NCI-H2171 treated with DMSO at 0.1 percent for 48 hours (cell line): ENCODE measurements around the gene ADGRL1.
"Not testable (repeated sequence)": the region's sequence is repeated elsewhere in the genome, so short reads cannot be mapped to it uniquely, and the experiment has no call there.

ENCODE experiments used
- DNase-seq: peaks from one replicate; lab custom pipeline; 2025; lab: John Stamatoyannopoulos, UW

Gene ADGRL1

DNA sequence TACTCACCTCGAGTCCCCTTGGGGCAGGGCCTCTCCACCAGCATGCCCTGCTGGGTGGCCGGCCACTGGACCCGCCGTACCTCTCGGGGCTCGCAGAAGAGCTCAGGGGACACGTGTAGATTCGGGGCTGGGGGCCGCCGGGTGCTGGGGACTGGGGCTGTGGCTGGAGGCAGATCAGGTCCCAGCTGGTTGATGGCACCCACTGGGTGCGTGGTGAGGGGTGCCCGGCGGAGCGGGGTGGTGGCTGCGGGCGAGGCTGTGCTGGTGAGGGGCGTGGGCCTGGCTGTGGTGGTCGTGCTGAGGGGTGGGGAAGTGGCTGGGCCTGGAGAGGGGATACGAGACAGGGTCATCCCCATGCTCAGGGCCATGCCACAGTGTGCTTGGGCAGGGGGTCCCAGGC, 44.7 kb downstream of the ADGRL1 start:
- no peak for DNase-seq

DNA sequence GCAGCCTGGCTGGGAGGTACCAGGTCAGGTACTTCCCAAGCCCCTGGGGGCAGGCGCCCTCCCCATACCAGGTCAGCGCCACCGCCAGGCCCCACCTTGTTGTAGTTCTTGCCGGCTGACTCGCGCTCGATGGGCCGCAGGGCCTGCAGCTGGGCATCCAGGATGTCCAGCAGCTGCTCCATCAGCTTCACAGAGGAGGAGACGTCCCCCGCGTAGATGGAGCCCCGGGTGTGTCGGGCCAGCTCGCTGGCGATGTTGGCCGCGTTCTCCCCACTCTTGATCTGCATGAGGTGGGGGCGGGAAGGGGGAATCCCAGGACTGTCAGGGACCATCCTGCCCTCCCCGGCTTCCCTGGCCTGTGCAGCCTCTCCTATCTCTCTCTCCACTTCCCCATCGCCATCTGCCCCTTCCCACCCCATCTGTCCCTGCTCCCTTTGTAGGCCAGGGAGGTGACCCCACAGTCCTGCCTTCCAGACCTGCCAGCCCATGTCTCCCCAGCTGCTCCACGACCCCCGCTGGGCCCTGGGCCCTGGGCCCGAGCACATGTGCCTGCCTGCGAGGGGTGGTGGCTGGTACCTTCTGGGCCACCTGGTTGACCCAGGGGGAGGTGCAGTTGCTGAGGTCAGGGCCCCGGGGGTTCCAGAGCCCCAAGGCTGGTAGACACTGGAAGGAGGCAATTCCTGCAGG, 45.8 kb downstream of the ADGRL1 start:
- no peak for DNase-seq

DNA sequence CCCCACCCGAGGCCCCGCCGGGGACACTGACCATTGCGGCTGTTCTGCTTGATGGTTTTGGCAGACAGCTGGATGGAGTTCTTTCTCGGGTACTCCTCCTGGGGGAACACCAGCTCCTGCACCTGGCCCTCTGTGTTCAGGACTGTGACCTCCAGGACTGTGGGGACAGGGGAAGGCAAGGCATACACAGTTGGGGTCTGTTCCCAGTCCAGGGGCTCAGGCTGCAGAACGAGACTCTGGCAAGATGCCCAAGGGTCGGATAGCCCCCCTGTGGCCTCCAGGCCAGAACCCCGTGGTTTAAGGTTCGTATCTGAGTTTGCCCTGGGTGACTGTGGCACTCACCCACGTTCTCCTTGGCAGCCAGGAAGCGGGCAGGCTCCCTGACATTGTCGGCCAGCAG, 46.9 kb downstream of the ADGRL1 start:
- DNase-seq: no peak

DNA sequence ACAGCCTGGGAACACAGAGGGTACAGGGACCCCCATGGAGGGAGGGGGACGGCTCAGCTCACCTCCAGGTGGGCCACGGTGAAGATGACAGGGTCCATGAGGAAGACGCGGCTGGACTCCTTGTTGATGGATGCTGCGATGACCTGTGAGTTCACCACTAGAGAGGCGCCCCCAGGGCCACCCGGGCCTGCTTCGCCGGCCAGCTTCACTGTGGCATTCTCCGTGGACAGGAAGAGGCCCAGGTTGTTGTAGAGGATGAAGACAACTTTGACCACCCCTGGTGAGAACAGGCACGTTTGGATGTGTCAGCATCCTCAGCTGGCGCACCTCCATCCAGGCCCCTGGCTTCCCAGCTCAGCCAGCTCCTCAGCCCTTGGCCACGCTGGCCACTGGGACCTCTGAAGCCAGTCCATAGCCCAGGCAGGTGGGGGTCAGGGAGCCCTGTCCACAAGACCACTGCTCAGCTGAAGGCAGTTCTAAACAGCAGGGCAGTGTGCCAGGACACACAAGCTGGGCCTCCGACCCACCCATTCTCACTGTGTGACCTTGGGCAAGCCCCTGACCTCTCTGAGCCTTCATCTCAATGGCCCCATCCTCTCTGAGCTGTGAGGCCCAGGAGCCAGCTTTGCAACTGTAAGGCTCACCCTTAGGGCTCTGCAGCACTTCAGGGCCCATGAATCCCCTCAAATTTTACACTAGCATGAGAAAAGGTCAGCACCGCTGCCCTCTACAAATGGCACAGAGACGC, 47.5 kb downstream of the ADGRL1 start:
- DNase-seq: no peak

DNA sequence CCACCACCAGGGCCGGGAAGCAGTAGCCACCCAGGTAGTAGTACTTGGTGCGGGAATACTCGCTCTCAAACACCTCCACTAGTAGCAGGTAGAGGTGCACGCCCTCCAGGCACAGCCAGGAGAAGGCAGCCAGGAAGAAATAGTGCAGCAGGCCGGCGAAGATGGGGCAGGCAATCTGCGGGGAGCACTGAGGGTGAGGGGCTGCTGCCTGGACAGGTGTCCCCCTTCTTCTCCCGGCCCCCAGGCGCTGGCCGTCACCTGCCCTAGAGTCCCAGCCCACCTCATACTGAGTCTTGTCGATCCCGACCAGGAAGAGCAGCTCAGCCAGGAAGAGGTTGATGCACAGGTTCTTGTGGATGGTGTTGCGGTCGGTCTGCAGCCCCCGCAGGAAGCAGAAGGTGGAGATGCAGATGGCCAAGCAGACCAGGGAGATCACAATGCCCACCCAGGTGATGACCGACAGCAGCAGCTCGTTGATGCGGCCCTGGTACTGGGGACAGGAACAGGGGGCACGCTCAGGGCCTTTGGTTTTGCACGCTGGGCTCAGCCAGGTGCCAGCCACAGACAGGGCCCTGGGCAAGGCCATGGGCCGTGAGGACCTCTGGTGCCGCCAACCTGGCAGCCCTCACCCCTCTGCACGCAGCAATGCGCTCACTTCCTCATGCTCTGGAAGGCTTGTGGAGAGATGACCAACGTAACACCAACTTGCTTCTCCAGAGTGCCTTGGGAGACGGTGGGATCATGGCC, 48.8 kb downstream of the ADGRL1 start:
- no peak for DNase-seq

DNA sequence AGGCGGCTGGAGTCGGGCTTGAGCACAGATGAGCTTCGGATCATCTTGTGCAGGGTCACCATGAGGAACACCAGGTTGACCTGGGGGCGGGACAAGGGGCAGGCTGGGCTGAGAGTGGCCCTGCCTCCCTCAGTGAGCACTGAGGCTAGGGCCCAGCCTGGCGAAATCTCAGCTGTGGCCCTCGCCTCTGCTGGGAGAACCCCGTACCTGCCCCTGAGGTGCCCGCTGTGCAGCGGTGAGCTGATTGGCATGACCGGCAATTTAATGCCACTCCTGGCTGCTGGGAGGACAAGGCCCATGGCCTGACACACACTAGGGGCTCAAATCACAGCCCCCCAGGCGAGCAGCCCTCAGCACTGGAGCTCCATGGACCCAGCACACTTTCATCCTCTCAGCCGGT, 49.8 kb downstream of the ADGRL1 start:
- DNase-seq: no peak

DNA sequence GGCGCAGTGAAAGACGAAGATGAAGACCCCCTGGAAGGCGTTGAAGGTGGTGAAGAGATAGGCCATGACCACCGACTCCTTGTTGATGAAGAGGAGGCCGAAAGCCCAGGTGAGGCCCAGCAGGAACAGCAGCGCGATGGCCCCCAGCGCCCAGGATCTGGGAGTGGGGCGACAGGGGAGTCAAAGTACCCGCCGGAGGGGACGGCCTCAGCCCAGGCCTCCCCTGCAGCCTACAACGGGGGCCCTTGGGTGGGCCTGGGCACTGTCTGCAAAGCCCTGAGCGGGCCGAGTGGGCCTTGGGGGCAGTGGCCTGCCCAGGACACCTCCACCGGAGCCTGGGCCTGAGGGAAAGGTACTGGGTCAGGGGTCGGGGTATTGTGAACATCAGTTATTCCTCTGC, 50.6 kb downstream of the ADGRL1 start:
- no peak for DNase-seq

DNA sequence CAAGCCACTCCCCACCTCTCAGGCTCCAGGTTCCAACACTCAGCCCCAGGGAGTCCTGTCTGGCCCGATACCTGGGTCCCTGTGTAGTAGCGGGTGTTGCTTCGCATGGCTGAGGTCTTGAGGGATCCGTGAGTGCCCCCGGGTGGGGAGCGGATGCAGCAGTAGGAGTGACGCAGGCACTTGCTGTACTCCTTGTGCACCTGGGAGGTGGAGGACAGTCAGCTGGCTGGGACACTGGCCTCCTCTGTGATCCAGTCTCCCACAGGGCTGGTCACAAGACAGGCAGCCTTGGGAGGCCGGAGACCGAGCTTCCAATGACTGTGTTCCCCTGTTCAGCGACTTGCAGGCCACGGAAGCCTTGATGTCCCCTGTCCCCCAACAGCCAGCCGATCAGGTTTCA, 53.3 kb downstream of the ADGRL1 start:
- no peak for DNase-seq

DNA sequence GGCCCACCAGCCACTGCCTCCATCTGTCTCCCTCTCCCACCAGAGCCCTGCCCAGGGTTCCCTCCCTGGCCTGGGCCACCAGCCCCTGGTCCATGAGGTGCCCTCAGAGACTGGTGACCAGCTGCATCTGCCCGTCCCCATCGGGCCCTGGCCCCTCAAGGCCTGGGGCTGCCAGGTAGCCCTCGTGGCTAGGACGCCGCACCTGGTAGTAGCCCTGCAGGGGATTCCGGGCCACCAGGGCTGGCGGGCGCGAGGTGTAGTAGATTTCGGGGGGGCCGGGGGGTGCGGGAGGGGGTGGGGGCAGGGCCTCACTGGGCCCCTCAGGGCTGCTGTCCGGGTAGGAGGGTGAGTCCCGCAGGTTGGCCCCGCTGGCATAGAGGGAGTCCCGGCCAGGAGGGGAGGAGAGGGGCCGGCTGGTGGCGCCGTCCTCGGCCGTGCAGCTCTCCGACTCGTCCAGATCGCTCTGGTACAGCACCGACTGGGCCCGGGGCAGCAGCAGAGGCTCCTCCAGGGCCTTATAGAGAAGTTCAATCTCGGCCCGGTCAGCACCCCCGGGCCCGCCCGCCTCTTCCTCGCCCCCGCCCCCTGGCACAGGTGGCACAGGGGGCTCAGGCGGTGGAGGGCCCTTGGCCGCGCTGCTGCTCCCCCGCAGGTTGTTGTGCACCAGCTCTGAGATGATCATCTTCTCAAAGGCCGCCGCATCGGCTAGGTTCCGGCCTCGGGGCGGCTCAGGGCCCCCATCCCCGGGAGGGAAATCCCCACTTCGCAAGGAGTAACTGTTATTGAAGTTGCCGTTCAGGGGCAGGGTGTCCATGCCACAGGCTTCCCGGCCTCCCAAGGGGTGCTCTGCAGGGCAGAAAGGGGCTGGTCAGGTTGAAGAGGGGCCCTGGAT, 55.0 kb downstream of the ADGRL1 start:
- no peak for DNase-seq

DNA sequence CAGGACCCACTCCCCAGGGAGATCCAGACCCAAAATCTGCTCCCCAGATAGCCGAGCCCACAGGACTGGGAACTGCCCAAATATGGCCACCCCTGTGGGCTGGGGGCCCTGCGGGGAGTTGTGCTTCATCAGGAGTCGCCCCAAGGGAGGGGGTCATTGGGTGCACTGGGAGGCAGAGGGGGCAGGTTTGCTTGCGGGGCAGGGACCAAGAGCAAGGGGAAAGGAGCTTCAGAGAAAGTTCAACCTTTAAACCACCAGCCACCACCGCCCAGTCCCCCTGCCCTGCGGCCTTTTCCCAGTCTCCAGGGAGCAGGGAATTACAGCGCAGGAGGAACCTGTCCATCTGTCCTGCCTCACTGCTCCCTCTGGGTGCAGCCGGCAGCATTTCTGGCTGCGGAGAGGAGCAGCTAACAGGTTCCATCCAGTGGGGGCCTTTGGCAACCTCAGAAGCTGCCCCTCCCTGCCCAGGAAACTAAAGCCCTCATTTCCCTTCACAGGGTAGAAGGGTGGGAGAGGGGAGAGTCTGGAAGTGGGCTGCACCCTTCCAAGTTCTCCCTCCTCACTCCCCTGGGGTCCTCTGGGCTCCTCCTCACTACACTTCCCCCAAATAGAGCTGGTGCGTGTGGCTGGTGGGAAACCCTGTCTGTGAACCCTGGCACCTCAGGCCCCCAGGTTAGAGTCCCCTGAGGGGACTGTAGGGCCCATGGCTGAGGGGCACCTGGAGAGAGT, 55.8 kb downstream of the ADGRL1 start:
- DNase-seq: peak; percentile 27

DNA sequence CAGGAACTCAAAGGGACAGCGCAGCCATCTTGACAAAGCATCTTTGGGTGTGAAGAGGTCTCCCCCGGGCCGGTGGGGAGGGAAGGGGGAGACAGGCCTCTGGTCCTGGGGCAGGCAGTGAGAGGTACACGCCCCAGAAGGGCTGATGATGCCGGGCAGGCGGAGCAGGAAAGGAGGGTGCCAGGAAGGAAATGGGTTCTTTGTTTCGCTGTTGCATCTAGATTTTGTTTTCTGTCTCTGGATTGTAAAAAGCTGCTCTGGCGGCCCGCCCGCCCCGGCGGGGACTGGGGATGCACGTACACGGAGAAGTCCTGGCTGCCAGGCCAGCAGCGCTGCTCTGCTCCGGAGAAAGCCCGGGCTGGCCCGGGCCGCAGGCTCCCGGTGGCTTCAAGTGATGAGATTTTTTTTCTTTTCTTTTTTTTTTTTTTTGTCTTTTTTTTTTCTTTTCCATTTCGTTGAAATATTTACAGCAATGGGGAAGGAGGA, 56.4 kb downstream of the ADGRL1 start:
- DNase-seq: no peak

DNA sequence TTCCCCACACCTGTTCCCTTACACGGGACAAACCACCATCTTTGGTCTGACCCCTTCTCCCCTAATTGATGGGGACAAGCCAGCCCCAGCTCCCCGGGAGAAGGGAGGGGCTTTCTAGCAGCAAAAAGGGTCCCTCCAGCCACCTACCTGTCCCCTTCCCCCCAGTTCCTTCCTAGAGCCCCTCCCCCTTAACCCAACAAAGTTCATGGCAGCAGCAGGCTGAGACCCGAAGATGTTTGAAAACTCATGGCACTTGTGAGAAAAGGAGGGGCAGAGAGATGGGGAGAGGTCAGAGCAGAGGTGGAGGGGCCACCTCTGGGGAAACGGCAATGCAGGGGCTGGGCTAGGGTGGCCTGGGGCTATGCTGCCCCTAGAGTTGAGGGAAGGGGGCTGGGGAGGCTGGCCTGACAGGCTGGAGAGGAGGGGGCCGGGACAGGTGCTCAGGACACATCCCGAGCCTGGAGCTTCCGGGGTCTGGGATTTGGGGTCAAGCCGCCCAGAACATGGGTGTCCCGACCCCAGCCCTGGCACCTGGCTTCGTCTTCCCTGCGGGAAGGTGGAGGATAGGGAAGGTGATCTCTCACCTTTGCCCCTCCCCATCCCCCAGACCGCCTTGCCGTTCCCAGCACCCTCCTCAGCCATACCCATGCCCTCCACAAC, 57.1 kb downstream of the ADGRL1 start:
- no peak for DNase-seq

DNA sequence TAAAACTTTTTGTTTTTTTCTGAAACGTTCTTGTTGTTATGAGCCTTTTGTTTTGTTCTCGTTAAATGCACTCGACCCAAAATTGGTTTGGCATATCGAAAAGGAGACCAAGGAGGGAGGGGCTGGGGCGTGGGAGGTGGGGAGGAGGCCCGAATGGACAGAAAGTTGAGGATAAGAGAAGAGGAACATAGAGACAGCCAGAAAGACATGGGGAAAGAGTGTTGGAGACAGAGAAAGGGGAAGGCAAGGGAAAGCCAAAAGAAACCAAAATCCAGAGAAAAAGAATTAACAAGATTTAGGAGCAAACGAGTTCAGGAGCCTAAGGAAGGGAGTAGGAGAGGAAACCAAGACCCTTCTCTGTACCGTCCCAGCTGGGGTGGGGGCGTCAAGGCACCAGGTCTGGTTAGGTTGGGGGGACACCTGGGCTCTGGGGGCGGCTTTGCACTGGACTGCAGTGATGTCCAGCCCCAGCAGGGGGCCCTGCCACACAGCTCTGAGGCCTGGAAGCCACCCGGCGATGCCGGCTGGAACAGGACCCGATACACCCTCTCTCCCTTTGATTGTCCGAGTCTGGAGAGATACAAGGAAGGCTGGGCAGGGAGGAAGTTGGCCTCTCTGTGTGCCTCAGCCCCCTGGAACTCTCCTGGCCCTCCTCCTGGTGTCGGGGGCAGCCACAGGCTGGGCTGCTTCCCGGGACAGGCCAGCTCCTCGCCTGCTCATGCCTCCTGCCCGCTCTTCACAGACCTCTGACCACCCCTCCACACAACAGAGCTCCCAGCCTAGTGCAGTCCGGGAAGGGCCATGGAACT, 58.0 kb downstream of the ADGRL1 start:
- peak; percentile 36 for DNase-seq

DNA sequence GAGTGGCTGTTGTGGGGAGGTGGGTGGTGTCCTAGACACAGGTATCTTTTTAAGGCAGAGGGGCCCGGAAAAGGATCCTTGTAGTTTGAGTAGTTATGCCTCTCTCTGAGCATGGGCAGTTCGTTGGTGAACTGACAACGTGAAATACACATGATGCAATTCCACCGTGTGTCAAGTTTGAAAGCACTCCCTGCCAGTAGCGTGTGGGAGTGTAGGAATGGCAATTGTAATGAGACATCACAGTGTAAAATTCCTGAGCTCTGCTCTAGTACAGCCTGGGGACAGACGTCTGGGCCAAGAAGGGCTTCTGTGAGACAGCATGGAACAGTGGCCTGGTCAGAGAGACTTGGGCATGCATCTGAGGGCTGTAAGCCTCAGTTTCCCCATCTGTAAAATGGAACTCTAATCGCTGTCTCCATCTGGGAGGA, 59.2 kb downstream of the ADGRL1 start:
- no peak for DNase-seq

DNA sequence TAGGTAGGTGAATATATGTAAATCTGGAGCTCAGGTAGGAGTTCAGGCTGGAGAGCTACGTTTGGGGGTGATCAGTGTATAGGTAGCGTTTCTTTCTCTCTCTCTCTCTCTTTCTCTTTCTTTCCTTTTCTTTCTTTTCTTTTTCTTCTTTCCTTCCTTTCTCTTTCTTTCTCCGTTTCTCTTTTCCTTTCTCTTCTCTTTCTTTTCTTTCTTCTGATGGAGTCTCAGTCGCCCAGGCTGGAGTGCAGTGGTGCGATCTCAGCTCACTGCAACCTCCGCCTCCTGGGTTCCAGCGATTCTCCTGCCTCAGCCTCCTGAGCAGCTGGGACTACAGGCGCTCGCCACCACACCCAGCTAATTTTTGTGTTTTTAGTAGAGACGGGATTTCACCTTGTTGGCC, 59.8 kb downstream of the ADGRL1 start:
- not testable (repeated sequence) for DNase-seq

DNA sequence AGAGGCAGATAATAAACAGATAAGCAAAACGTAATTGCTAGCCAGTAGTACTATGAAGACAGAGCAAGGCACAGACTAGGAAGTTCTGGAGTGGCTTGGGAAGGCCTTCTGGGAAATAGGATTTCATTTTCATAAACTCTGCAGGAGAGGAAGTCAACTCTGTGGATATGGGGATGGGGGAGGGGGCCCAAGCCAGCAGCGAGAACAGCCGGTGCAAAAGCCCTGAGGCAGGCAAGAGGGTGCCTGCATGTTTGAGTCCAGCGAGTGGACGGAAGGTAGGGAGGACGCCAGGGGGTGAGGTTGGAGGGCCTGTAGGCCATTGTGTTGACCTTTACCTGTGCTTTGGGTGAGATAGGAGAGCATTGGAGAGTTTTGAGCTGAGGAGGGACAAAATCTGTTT, 60.6 kb downstream of the ADGRL1 start:
- DNase-seq: no peak

DNA sequence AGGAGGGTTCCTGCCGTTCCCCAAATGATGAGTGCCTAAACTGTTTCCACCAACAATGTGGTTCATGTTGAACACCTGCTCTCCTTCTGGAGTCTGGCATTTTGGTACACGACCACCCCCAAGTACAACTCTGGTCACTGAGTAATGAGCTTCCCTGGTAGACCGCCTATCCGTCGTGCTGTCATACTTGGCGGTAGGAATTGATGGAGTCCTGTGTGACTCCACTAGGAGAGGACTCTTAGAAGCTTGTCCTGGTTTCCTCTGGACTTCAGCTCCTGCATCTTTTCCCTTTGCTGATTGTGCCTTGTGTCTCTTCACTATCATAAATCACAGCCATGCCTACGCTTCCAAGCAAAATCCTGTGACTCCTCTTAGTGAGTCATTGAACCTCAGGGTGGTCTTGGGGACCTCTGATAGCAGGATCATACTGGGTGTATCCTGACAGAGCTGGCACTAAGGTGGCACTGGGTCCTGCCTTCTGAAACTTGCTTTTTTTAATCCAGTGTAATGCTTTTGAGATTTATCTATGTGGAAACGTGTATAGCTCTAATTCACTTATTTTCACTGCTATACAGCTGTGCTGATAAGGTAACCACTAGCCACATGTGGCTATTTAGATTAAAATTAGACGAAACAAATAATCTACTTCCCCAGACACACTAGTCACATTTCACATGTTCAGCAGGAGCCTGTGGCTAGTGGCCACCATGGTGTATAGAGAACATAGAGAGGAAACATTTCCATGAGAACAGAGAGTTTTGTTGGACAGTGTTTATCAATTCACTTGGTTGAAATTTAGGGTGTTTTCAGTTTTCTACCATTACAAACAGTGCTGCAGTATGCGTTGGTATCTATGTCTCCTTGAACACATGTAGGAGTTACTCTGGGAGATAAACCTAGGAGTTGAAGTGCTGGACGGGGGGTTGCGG, 63.4 kb downstream of the ADGRL1 start:
- DNase-seq: no peak

DNA sequence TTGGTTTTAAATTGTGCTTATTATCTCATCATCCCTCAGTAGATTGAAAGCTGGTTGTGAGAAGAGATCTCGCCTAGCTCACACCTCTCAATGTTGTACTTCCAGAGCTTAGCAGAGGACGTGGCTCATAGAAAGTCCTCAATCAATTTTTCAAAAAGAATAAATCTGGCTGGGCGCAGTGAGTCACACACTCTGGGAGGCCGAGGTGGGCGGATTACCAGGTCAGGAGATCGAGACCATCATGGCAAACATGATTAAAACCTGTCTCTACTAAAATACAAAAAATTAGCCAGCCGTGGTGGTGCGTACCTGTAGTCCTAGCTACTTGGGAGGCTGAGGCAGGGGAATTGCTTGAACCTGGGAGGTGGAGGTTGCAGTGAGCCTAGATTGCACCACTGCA, 64.9 kb downstream of the ADGRL1 start:
- DNase-seq: no peak

DNA sequence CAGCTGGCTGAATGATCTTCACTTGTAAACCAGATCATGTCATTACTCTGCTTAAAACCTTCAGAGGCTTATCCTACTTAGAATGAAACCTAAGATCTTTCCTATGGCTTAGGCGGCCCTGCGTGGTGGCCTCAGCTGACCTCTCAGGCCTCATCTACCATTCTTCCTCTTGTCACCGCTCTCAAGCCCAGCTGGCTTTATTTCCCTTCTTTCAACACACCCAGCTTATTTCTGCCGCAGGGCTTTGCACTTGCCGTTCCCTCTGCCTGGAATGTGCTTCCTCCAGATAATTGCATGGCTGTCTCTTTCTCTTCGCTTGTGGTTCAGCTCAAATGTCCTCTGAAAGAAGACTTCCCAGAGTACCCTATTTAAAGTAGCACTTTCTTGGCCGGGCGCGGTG, 66.0 kb downstream of the ADGRL1 start:
- DNase-seq: no peak
